ENCODE measurements around the gene CPZ. TPM values are rescaled to one million over a fixed set of nuclear protein-coding genes. Genes with fewer than 3 reads are reported as not detected.
"Not testable (repeated sequence)": the region's sequence is repeated elsewhere in the genome, so short reads cannot be mapped to it uniquely, and the experiment has no call there.

The CPZ gene
- total RNA-seq, 1 donor from 2014 or later: not detected

DNA sequence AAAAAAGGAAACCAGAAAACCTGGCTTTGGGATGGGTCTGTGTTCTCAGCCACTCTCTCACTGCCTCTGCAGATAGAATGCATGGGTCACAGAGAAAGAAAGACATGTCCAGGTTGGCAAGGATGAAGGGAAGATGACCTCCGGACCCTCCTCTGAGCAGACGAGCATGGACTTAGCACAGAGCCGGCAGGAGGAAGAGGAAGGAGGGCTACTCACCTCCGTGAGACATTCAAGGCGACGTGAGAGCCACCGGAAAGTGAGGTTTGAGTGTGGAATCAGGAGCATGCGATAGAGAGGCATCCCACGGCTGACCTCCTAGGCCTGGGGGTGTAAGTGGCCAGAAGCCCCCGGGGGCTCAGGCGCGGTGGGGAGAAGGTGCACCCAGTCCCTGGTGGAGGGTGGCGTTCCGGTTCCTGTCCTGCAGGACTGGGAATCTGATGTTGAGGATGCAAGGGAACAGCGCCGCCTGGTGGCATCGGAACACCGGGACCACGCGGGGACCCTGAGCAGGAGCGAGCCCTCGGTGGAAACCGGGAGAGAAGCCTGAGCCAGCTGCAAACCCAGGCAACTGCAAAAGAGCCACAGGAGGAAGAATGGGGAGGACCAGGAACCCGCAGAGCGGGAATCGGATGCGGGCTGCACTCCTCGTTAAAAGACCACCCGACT, 37.8 kb downstream of the CPZ start:
- DNase-seq (ENCODE audit: low read depth, low spot score); H3K27ac Mint-ChIP-seq (ENCODE audit: unreplicated experiment); H3K4me3 Mint-ChIP-seq; H3K4me1 Mint-ChIP-seq; H3K36me3 Mint-ChIP-seq (ENCODE audit: low read depth); H3K27me3 Mint-ChIP-seq (ENCODE audit: low read depth); H3K9me3 Mint-ChIP-seq: not testable (repeated sequence)

DNA sequence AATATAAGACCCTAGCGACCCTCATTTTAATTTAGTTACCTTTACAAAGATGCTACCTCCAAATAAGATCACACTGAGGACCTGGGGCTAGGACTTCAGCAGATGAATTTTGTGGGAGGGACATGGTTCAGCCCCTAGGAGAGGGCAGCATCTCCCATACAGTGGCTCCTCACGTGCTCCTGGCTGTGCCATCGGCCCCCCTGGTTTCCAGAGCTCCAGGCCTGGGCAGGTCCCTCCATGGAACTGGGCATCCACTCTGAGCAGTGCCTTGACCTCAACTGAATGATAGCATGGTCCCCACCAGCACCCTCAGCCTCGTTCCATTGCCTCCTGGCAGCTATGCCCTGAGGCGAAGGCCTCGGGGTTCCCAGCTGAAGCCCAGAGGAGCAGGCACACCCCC, 39.3 kb downstream of the CPZ start:
- H3K27me3 Mint-ChIP-seq (ENCODE audit: low read depth); H3K36me3 Mint-ChIP-seq (ENCODE audit: low read depth); H3K4me3 Mint-ChIP-seq; H3K9me3 Mint-ChIP-seq; H3K27ac Mint-ChIP-seq (ENCODE audit: unreplicated experiment); DNase-seq (ENCODE audit: low read depth, low spot score); H3K4me1 Mint-ChIP-seq: not testable (repeated sequence)

DNA sequence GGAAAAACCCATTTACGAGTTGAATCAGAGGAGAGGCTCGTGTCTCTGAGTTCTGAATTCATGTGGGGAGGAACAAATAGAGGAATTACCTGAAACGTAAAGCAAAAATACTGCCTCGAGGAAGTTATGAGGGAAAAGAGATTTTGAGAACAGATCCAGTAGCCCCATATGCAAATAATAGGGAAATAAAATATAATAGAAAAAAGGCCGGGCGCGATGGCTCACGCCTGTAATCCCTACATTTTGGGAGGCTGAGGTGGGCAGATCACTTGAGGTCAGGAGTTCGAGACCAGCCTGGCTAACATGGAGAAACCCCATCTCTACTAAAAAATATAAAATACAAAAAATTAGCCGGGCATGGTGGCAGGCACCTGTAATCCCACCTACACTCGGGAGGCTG, 42.2 kb downstream of the CPZ start:
- H3K9me3 Mint-ChIP-seq; H3K4me3 Mint-ChIP-seq; DNase-seq (ENCODE audit: low read depth, low spot score); H3K36me3 Mint-ChIP-seq (ENCODE audit: low read depth); H3K27ac Mint-ChIP-seq (ENCODE audit: unreplicated experiment); H3K4me1 Mint-ChIP-seq: not testable (repeated sequence)
- peaks cover 20% of the 10 kb centered on the region for H3K27me3 Mint-ChIP-seq (ENCODE audit: low read depth)

DNA sequence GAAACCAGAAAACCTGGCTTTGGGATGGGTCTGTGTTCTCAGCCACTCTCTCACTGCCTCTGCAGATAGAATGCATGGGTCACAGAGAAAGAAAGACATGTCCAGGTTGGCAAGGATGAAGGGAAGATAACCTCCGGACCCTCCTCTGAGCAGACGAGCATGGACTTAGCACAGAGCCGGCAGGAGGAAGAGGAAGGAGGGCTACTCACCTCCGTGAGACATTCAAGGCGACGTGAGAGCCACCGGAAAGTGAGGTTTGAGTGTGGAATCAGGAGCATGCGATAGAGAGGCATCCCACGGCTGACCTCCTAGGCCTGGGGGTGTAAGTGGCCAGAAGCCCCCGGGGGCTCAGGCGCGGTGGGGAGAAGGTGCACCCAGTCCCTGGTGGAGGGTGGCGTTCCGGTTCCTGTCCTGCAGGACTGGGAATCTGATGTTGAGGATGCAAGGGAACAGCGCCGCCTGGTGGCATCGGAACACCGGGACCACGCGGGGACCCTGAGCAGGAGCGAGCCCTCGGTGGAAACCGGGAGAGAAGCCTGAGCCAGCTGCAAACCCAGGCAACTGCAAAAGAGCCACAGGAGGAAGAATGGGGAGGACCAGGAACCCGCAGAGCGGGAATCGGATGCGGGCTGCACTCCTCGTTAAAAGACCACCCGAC, 43.5 kb downstream of the CPZ start:
- H3K27ac Mint-ChIP-seq (ENCODE audit: unreplicated experiment); H3K4me1 Mint-ChIP-seq; H3K4me3 Mint-ChIP-seq; H3K9me3 Mint-ChIP-seq; DNase-seq (ENCODE audit: low read depth, low spot score); H3K36me3 Mint-ChIP-seq (ENCODE audit: low read depth): not testable (repeated sequence)
- peaks cover 27% of the 10 kb centered on the region for H3K27me3 Mint-ChIP-seq (ENCODE audit: low read depth)

DNA sequence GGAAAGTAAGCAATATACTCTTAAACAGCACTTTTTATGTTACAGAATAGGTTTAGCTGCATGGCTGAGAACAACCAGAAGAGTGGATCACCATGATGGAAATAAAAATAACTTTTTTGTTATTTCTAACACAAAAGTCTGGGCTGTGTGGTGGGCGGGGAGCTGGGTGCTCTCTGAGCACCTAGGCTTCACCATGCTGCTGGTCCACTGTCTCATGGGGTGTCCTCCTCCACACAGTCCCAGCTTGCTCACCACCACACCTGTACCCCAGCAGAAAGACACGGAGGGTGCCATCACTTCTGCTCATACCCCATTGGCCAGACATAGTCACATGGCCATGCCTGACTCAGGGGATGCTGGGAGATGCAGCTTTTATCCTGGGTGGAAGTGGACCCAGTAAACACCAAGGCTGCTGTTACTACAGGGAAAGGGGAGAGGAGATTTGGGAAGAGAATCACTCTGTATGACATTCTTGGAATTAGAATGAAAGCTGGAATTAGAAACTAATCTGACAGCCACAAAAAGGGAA, 45.0 kb downstream of the CPZ start:
- no peak overlapping the region for H3K4me3 Mint-ChIP-seq
- TF ChIP-seq, protein P1, sequence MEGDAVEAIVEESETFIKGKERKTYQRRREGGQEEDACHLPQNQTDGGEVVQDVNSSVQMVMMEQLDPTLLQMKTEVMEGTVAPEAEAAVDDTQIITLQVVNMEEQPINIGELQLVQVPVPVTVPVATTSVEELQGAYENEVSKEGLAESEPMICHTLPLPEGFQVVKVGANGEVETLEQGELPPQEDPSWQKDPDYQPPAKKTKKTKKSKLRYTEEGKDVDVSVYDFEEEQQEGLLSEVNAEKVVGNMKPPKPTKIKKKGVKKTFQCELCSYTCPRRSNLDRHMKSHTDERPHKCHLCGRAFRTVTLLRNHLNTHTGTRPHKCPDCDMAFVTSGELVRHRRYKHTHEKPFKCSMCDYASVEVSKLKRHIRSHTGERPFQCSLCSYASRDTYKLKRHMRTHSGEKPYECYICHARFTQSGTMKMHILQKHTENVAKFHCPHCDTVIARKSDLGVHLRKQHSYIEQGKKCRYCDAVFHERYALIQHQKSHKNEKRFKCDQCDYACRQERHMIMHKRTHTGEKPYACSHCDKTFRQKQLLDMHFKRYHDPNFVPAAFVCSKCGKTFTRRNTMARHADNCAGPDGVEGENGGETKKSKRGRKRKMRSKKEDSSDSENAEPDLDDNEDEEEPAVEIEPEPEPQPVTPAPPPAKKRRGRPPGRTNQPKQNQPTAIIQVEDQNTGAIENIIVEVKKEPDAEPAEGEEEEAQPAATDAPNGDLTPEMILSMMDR (conservative IDR thresholded peaks at IDR 0.05): no peak
- H3K4me1 Mint-ChIP-seq: no peaks in the 10 kb centered on the region
- no peak overlapping the region for H3K27ac Mint-ChIP-seq (ENCODE audit: unreplicated experiment)
- H3K9me3 Mint-ChIP-seq: no peaks in the 10 kb centered on the region
- no peaks in the 10 kb centered on the region for H3K36me3 Mint-ChIP-seq (ENCODE audit: low read depth)
- DNase-seq (ENCODE audit: low read depth, low spot score): no peak
- H3K27me3 Mint-ChIP-seq (ENCODE audit: low read depth): peaks cover 29% of the 10 kb centered on the region

DNA sequence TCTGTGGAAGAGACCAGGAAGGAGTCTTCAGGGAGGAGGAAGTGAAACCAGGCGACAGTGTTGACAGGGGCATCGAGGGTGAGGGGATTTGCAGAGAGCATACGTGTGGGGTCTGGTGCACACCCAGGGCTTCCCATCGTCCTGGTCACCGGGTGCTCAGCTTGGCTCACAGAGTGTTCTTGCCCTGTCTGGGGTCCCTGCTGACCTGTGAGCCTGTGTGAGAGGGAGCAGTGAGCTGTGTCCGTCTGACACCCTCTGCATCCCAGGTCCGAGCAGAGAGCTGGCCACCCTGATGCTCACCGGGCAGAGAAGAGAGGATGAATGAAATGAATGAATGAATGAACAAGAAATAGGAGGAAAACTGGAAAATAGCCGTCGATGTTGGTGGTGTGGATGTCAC, 46.5 kb downstream of the CPZ start:
- Mint-ChIP-seq H3K27ac (ENCODE audit: unreplicated experiment) (no peak overlapping the region), H3K9me3 (no peaks in the 10 kb centered on the region), H3K4me1 (no peaks in the 10 kb centered on the region), H3K36me3 (ENCODE audit: low read depth) (no peaks in the 10 kb centered on the region), H3K4me3 (no peak overlapping the region), H3K27me3 (ENCODE audit: low read depth) (peaks cover 30% of the 10 kb centered on the region)
- TF ChIP-seq, protein P1 (conservative IDR thresholded peaks at IDR 0.05): no peak
- DNase-seq (ENCODE audit: low read depth, low spot score): no peak

DNA sequence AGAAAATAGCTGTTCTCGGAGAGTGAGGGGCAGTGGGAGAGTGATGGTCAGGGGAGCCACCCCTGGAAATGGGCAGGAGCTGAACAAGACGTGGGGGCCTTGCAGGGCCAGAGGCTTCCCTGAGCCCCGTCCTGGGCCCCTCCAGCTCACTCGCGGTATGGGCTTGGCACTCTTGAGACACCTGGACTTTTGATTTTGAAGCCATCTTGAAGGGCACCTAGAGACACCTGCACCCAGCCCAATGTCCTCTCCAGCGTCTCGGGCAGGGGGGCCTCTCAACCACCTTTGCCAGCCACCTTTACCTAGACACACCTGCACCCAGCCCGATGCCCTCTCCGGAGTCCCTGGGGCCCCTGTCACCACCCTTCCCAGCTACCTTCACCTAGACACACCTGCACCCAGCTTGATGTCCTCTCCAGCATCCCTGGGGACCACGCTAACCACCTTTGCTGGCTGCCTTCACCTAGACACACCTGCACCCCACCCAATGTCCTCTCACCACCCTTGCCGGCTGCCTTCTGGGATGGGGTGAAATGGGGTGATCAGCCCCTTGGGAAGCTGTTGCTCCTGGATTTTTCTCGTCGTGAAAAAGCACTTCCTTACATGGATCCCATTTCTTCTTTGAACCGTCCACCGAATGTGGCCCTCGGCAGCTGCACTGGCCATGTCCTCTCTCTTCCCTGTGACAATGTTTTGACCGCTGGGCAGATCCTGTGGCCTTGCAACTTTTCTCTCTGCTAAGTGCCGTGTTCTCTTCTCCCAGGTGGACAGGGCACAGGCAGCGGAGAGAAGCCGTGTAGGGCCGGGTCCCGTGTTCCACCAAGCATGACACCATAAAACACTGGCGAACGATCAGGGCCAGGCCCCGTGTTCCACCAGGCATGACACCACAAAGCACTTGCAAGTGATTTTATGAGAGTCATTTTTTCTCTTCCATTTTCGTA, 47.5 kb downstream of the CPZ start:
- peaks cover 30% of the 10 kb centered on the region for H3K27me3 Mint-ChIP-seq (ENCODE audit: low read depth)
- peak overlapping the region; percentile 67 for H3K27ac Mint-ChIP-seq (ENCODE audit: unreplicated experiment)
- no peaks in the 10 kb centered on the region for H3K4me1 Mint-ChIP-seq
- H3K4me3 Mint-ChIP-seq: no peak overlapping the region
- no peaks in the 10 kb centered on the region for H3K36me3 Mint-ChIP-seq (ENCODE audit: low read depth)
- no peaks in the 10 kb centered on the region for H3K9me3 Mint-ChIP-seq
- TF ChIP-seq, protein P1 (conservative IDR thresholded peaks at IDR 0.05): no peak
- no peak for DNase-seq (ENCODE audit: low read depth, low spot score)
